ENCODE measurements around the gene HBG1. TPM values are rescaled to one million over a fixed set of nuclear protein-coding genes. Genes with fewer than 3 reads are reported as not detected.

Gene HBG1
- total RNA-seq, 1 experiment from 2014 or later, result not detected

DNA sequence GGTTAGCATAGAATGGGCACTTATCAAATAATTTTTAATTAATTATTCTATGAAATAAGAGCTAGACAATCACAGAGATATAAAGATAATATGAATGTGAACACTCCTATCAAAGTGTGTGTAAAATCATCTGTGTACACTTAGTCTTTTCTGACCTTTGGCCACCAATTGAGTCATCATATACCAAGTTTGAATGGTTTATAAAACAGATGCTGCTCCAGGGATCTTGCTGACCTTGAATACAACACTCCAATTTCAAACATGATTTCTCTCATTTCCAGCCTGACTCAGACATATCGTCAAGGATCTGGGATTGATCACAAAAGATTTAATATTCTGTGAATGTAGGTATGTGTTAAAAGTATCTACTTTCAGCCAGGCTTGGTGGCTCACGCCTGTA lies 46.3 kb downstream of the HBG1 start:
- in situ Hi-C loops (cut with HindIII; ENCODE audit: low pct_unique_long_range_greater_than_20kb, low sequenced_read_pairs), result no loop called here
- no peak for DNase-seq (ENCODE audit: low read depth)

GRCh38 chr11:5200582-5200981 lies 49.1 kb downstream of the HBG1 start, which contains the start of gene OR51V1:
OR51V1 (minus strand) TSS chr11:5200682; CDS start chr11:5200682, 0 bp downstream.
- DNase-seq (ENCODE audit: low read depth), result no peak
- in situ Hi-C loops (cut with HindIII; ENCODE audit: low pct_unique_long_range_greater_than_20kb, low sequenced_read_pairs), result no loop called here

GRCh38 chr11:5198285-5198684 lies 51.4 kb downstream of the HBG1 start:
- in situ Hi-C loops (cut with HindIII; ENCODE audit: low pct_unique_long_range_greater_than_20kb, low sequenced_read_pairs), result no loop called here
- no peak for DNase-seq (ENCODE audit: low read depth)

Other genes with a start within 250 kb of the HBG1 start
- not detected in 2 replicates for gene OR52J3, start 203.3 kb downstream of the HBG1 start, total RNA-seq (2014; rRNA removed; shearing (Covaris generic); ENCODE audit: low replicate concordance)
- gene OR52E2, start 190.2 kb downstream of the HBG1 start, total RNA-seq (2014; rRNA removed; shearing (Covaris generic); ENCODE audit: low replicate concordance), result not detected in 2 replicates
- not detected in 2 replicates for gene OR52E1, start 180.3 kb downstream of the HBG1 start, total RNA-seq (2014; rRNA removed; shearing (Covaris generic); ENCODE audit: low replicate concordance)
- not detected in 2 replicates for gene OR52A5, start 111.5 kb downstream of the HBG1 start, total RNA-seq (2014; rRNA removed; shearing (Covaris generic); ENCODE audit: low replicate concordance)
- gene OR52A1, start 95.1 kb downstream of the HBG1 start, total RNA-seq (2014; rRNA removed; shearing (Covaris generic); ENCODE audit: low replicate concordance), result not detected in 2 replicates
- not detected in 2 replicates for gene OR51V1, start 49.2 kb downstream of the HBG1 start, total RNA-seq (2014; rRNA removed; shearing (Covaris generic); ENCODE audit: low replicate concordance)
- gene HBB, start 22.8 kb downstream of the HBG1 start, total RNA-seq (2014; rRNA removed; shearing (Covaris generic); ENCODE audit: low replicate concordance), result not detected in 2 replicates
- not detected in 2 replicates for gene HBD, start 15.4 kb downstream of the HBG1 start, total RNA-seq (2014; rRNA removed; shearing (Covaris generic); ENCODE audit: low replicate concordance)
- not detected in 2 replicates for gene HBG2, start 4.9 kb upstream of the HBG1 start, total RNA-seq (2014; rRNA removed; shearing (Covaris generic); ENCODE audit: low replicate concordance)
- gene HBE1, start 20.1 kb upstream of the HBG1 start, total RNA-seq (2014; rRNA removed; shearing (Covaris generic); ENCODE audit: low replicate concordance), result not detected in 2 replicates
- gene OR51B4, start 52.1 kb upstream of the HBG1 start, total RNA-seq (2014; rRNA removed; shearing (Covaris generic); ENCODE audit: low replicate concordance), result not detected in 2 replicates
- gene OR51B2, start 74.4 kb upstream of the HBG1 start, total RNA-seq (2014; rRNA removed; shearing (Covaris generic); ENCODE audit: low replicate concordance), result not detected in 2 replicates
- not detected in 2 replicates for gene OR51B5, start 93.7 kb upstream of the HBG1 start, total RNA-seq (2014; rRNA removed; shearing (Covaris generic); ENCODE audit: low replicate concordance)
- gene OR51B6, start 101.7 kb upstream of the HBG1 start, total RNA-seq (2014; rRNA removed; shearing (Covaris generic); ENCODE audit: low replicate concordance), result not detected in 2 replicates
- gene OR51M1, start 134.0 kb upstream of the HBG1 start, total RNA-seq (2014; rRNA removed; shearing (Covaris generic); ENCODE audit: low replicate concordance), result not detected in 2 replicates
- gene OR51Q1, start 172.3 kb upstream of the HBG1 start, total RNA-seq (2014; rRNA removed; shearing (Covaris generic); ENCODE audit: low replicate concordance), result not detected in 2 replicates
- gene OR51I1, start 191.7 kb upstream of the HBG1 start, total RNA-seq (2014; rRNA removed; shearing (Covaris generic); ENCODE audit: low replicate concordance), result not detected in 2 replicates
- gene OR51I2, start 199.5 kb upstream of the HBG1 start, total RNA-seq (2014; rRNA removed; shearing (Covaris generic); ENCODE audit: low replicate concordance), result not detected in 2 replicates
- gene OR52D1, start 238.8 kb upstream of the HBG1 start, total RNA-seq (2014; rRNA removed; shearing (Covaris generic); ENCODE audit: low replicate concordance), result not detected in 2 replicates

Measured in Caki2 (cell line).